ENCODE data around the gene ARMH2. TPM values are rescaled to one million over a fixed set of nuclear protein-coding genes. Genes with fewer than 3 reads are reported as not detected.

ARMH2 gene
- total and polyA plus RNA-seq, 3 experiments from 2014 or later = 0.55 to 0.78 TPM; not detected in 1

DNA sequence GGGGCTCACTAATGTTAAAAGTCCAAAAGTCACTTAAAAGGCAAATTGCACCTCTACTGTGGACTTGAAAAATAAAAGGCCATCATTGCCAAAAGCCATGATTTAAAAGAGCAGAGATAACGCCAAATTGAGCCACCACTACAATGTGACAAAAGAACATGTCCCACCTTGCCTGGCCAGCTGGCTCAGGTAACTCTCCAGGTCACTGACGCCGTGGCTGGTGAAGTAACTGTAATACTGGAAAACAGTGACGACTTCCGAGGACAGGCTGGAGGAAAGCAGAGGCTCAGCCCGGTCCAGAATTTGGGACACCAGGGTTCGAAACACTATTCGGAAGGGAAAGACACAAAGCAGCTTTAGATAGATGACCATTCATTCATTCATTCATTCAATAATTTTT, 29.3 kb upstream of the ARMH2 start:
- Mint-ChIP-seq H3K27ac (peak overlapping the region in 5 of 8 donors; percentile 21 to 79 (median 68)), H3K9me3 (no peaks in the 10 kb centered on the region), H3K4me1 (peaks cover 24 to 42% (median 35%) of the 10 kb centered on the region in 3 donors), H3K36me3 (peaks cover 15 to 97% (median 30%) of the 10 kb centered on the region in 3 donors), H3K27me3 (peaks cover 0 to 2% of the 10 kb centered on the region in 2 donors), H3K4me3 (no peak overlapping the region)
- Histone ChIP-seq H3K27ac (ENCODE audit: low read depth, low read length) (no peak overlapping the region), H3K4me1 (ENCODE audit: insufficient read depth, low read length) (peaks cover 10% of the 10 kb centered on the region), H3K36me3 (ENCODE audit: insufficient read depth, low read length) (peaks cover 86% of the 10 kb centered on the region), H3K4me3 (ENCODE audit: low read length) (no peak overlapping the region), H3K27me3 (ENCODE audit: insufficient read depth, low read length, poor library complexity, severe bottlenecking) (no peaks in the 10 kb centered on the region), H3K9me3 (ENCODE audit: low read length) (no peaks in the 10 kb centered on the region)
- POLR2A ChIA-PET = interaction anchor here (0.6 kb wide), 1 partner anchor 204 kb away, joined by 3 read pairs; no protein-coding TSS in a partner anchor
- DNase-seq = no peak
- CTCF ChIA-PET = interaction anchor here (1.2 kb wide), 2 partner anchors 28 to 190 kb away, joined by 3 to 4 read pairs; no protein-coding TSS in a partner anchor

DNA sequence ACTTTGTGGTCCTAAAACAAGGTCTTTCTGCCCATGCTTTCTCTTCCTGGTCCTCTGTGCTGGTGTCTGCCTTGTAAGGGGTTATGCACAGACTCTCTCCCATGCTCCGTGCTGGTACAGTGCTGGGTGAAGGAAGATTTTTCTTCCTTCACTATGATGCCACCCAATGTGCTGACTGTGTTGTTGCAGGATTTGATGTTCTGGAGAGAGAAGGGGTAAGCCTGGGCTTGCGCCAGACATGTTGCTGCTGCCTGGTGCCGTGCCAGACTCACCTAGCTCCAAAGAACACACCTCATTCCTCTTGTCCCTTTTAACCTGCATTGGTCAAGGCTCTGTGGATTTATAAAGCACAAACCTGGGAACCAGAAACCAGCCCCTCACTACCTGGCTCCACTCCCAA, 28.4 kb upstream of the ARMH2 start:
- Mint-ChIP-seq H3K4me3 (no peak overlapping the region), H3K27ac (peak overlapping the region in 4 of 8 donors; percentile 0 to 72 (median 16)), H3K27me3 (no peaks in the 10 kb centered on the region), H3K9me3 (no peaks in the 10 kb centered on the region), H3K36me3 (peaks cover 15 to 94% (median 23%) of the 10 kb centered on the region in 3 donors), H3K4me1 (peaks cover 24 to 42% (median 33%) of the 10 kb centered on the region in 3 donors)
- peaks cover 10% of the 10 kb centered on the region for H3K4me1 ChIP-seq (ENCODE audit: insufficient read depth, low read length)
- peaks cover 82% of the 10 kb centered on the region for H3K36me3 ChIP-seq (ENCODE audit: insufficient read depth, low read length)
- no peak for DNase-seq
- no peaks in the 10 kb centered on the region for H3K27me3 ChIP-seq (ENCODE audit: insufficient read depth, low read length, poor library complexity, severe bottlenecking)
- H3K27ac ChIP-seq (ENCODE audit: low read depth, low read length) = no peak overlapping the region
- POLR2A ChIA-PET = no interaction called here
- CTCF ChIA-PET = interaction anchor here (1.2 kb wide), 1 partner anchor 191 kb away, joined by 4 read pairs; no protein-coding TSS in a partner anchor
- no peaks in the 10 kb centered on the region for H3K9me3 ChIP-seq (ENCODE audit: low read length)
- H3K4me3 ChIP-seq (ENCODE audit: low read length) = no peak overlapping the region

DNA sequence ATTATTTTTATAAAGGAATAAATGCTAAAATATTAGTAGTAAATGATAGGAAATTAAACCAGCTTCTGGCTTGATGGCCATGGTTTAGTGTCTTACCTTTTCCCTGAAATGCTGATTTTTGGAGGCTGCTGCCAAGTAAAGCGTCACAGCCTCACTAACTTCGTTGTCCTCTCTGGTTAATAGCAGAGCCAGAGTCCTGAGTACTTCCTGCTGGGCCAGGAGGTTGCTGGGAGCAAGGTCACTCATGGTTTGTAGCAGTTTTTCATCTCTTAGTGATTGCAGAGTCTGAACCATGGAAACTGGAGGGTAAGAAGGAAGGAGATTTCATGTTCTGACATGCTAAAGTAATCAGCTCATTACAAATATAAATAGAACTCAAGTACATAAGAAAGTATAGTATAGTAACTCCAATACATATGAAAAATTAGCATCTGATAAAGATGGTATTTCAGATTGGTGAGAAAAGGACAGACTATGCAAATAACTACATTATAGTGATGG, 26.5 kb upstream of the ARMH2 start:
- CTCF ChIA-PET = interaction anchor here (1.3 kb wide), 1 partner anchor 193 kb away, joined by 3 read pairs; no protein-coding TSS in a partner anchor
- Mint-ChIP-seq H3K27me3 (no peaks in the 10 kb centered on the region), H3K4me1 (peaks cover 22 to 44% (median 42%) of the 10 kb centered on the region in 3 donors), H3K9me3 (no peaks in the 10 kb centered on the region), H3K27ac (peak overlapping the region in 6 of 8 donors; percentile 7 to 69 (median 53)), H3K36me3 (peaks cover 9 to 91% (median 23%) of the 10 kb centered on the region in 3 donors), H3K4me3 (no peak overlapping the region)
- no peaks in the 10 kb centered on the region for H3K27me3 ChIP-seq (ENCODE audit: insufficient read depth, low read length, poor library complexity, severe bottlenecking)
- H3K9me3 ChIP-seq (ENCODE audit: low read length) = no peaks in the 10 kb centered on the region
- DNase-seq = no peak
- peaks cover 77% of the 10 kb centered on the region for H3K36me3 ChIP-seq (ENCODE audit: insufficient read depth, low read length)
- H3K27ac ChIP-seq (ENCODE audit: low read depth, low read length) = no peak overlapping the region
- no peak overlapping the region for H3K4me3 ChIP-seq (ENCODE audit: low read length)
- POLR2A ChIA-PET = no interaction called here
- H3K4me1 ChIP-seq (ENCODE audit: insufficient read depth, low read length) = peaks cover 10% of the 10 kb centered on the region

DNA sequence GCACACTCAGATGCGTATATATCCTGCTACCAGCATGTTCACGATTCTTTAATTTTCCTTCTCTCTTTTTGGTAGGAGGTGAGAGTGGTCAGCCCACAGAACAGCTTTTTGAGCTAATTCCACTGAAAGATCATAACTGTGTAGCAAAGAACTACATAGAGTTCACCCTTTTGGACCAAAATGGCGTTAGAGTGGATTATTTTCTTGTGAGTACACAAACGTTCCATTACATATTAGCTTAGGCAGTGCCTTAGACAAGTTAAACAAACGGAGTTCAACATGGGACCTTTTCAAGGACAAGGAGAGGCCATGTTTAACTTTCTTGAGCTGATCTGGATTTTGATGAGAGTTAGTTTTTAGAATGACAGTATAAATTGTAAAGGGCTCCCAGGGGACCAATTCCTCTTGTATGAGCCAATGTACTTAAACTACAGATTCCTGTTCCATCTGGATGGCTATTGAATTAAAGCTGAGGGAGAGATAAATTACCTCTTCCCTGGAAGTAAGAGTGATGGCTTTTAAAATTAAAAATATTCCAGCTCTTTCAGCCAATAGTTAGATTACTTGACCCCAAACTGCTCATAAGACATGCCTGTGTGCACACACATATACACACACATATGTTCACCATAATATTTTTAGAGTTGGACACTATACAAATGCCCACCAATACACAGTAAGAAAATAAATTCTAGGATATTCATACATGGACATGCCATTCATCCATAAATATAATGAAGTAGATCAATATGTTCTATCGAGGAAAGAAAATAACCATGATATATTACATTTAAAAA, 25.6 kb upstream of the ARMH2 start:
- CTCF ChIA-PET = interaction anchor here (1.0 to 1.6 kb wide), 4 partner anchors 19 to 246 kb away, joined by 3 to 5 read pairs (median 4); no protein-coding TSS in a partner anchor
- Mint-ChIP-seq H3K36me3 (peaks cover 9 to 86% (median 20%) of the 10 kb centered on the region in 3 donors), H3K27me3 (no peaks in the 10 kb centered on the region), H3K4me3 (no peak overlapping the region), H3K9me3 (no peaks in the 10 kb centered on the region), H3K4me1 (peaks cover 22 to 42% (median 41%) of the 10 kb centered on the region in 3 donors), H3K27ac (peak overlapping the region; percentile 10 to 84 (median 54))
- no peaks in the 10 kb centered on the region for H3K9me3 ChIP-seq (ENCODE audit: low read length)
- no peaks in the 10 kb centered on the region for H3K27me3 ChIP-seq (ENCODE audit: insufficient read depth, low read length, poor library complexity, severe bottlenecking)
- POLR2A ChIA-PET = interaction anchor here (0.6 kb wide), 1 partner anchor 14 kb away, joined by 3 read pairs; no protein-coding TSS in a partner anchor
- no peak for DNase-seq
- peaks cover 72% of the 10 kb centered on the region for H3K36me3 ChIP-seq (ENCODE audit: insufficient read depth, low read length)
- no peak overlapping the region for H3K4me3 ChIP-seq (ENCODE audit: low read length)
- peaks cover 10% of the 10 kb centered on the region for H3K4me1 ChIP-seq (ENCODE audit: insufficient read depth, low read length)
- no peak overlapping the region for H3K27ac ChIP-seq (ENCODE audit: low read depth, low read length)

DNA sequence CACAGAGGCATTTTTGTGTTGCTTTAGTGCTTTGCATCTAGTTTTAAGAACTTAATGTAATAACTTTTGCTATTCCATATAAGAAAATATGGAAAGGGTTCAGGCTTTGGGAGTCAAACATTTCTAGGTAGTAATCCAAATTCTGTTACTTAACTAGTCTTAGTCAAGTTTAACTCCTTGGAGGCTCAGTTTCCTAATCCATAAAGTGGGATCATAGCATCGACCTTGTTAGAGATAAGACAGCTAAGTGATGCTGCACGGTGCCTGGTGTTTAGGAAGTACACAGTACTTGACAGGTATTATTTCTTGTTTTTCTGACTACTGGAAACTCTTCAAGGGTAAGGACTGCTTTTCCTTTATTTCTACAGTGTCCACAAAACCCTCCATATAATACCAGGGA, 24.5 kb upstream of the ARMH2 start:
- Mint-ChIP-seq H3K27me3 (no peaks in the 10 kb centered on the region), H3K9me3 (no peaks in the 10 kb centered on the region), H3K27ac (peak overlapping the region in 2 of 8 donors; percentile 33 to 67), H3K4me3 (no peak overlapping the region), H3K4me1 (peaks cover 23 to 46% (median 42%) of the 10 kb centered on the region in 3 donors), H3K36me3 (peaks cover 9 to 87% (median 24%) of the 10 kb centered on the region in 3 donors)
- ChIA-PET CTCF (interaction anchor here (1.0 to 1.6 kb wide), 4 partner anchors 15 to 195 kb away, joined by 3 to 5 read pairs (median 3); no protein-coding TSS in a partner anchor), POLR2A (no interaction called here)
- Histone ChIP-seq H3K9me3 (ENCODE audit: low read length) (no peaks in the 10 kb centered on the region), H3K4me1 (ENCODE audit: insufficient read depth, low read length) (peaks cover 10% of the 10 kb centered on the region), H3K27ac (ENCODE audit: low read depth, low read length) (no peak overlapping the region), H3K36me3 (ENCODE audit: insufficient read depth, low read length) (peaks cover 78% of the 10 kb centered on the region), H3K4me3 (ENCODE audit: low read length) (no peak overlapping the region), H3K27me3 (ENCODE audit: insufficient read depth, low read length, poor library complexity, severe bottlenecking) (no peaks in the 10 kb centered on the region)
- no peak for DNase-seq

DNA sequence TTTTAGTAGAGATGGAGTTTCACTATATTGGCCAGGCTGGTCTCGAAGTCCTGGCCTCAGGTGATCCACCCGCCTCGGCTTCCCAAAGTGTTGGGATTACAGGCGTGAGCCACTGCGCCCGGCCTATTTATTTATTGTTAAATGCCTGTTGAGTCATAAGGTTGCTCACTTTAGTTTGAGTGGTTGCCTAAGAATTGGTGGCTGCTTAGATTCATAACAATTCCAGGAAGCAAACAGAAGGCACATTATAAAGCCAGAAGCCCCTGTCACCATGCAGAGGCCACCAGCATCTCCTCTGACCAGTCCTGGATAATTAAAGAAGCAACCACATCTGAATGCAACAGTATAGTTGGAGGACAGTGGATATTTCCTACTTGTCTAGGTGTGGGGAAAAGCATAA, 24.0 kb upstream of the ARMH2 start:
- no peak for DNase-seq
- Histone ChIP-seq H3K4me1 (ENCODE audit: insufficient read depth, low read length) (peaks cover 6% of the 10 kb centered on the region), H3K9me3 (ENCODE audit: low read length) (no peaks in the 10 kb centered on the region), H3K27ac (ENCODE audit: low read depth, low read length) (no peak overlapping the region), H3K27me3 (ENCODE audit: insufficient read depth, low read length, poor library complexity, severe bottlenecking) (no peaks in the 10 kb centered on the region), H3K36me3 (ENCODE audit: insufficient read depth, low read length) (peaks cover 79% of the 10 kb centered on the region), H3K4me3 (ENCODE audit: low read length) (no peak overlapping the region)
- H3K4me3 Mint-ChIP-seq = no peak overlapping the region
- H3K27me3 Mint-ChIP-seq = no peaks in the 10 kb centered on the region
- peaks cover 19 to 41% (median 38%) of the 10 kb centered on the region in 3 donors for H3K4me1 Mint-ChIP-seq
- POLR2A ChIA-PET = no interaction called here
- H3K9me3 Mint-ChIP-seq = no peaks in the 10 kb centered on the region
- CTCF ChIA-PET = interaction anchor here (1.0 to 1.7 kb wide), 4 partner anchors 15 to 195 kb away, joined by 3 to 6 read pairs (median 4); no protein-coding TSS in a partner anchor
- H3K36me3 Mint-ChIP-seq = peaks cover 9 to 86% (median 25%) of the 10 kb centered on the region in 3 donors
- peak overlapping the region in 3 of 8 donors; percentile 23 to 56 (median 33) for H3K27ac Mint-ChIP-seq

DNA sequence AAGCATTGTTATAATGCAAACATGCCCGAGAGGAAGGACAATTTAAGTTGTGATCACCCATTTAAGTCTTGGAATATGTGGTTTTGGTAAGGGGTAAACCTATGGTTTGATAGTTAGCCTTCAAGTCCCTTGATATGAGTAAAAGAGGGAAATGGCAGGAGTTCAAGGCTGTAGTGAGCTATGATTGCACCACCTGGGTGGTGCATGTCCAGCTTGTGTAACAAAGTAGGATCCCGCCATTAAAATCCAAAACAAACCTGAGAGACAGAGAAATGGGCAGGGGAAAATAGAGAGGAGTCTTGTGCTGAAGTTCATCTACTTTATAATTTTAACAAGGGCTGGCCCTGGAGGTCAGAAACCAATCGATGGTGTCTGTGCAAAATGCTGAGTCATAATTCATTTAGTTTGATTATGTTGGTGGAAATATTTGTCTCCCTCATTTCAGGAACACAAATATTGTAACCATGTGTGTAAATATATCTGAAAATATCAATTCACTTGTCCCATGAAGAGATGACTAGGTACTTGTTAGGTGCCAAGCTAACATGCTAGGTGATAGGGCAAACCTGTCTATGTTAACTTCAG, 23.2 kb upstream of the ARMH2 start:
- peaks cover 9 to 80% (median 26%) of the 10 kb centered on the region in 3 donors for H3K36me3 Mint-ChIP-seq
- no peak for DNase-seq
- peaks cover 13 to 35% (median 31%) of the 10 kb centered on the region in 3 donors for H3K4me1 Mint-ChIP-seq
- POLR2A ChIA-PET = no interaction called here
- H3K9me3 Mint-ChIP-seq = no peaks in the 10 kb centered on the region
- H3K27me3 Mint-ChIP-seq = no peaks in the 10 kb centered on the region
- peak overlapping the region in 6 of 8 donors; percentile 13 to 79 (median 39) for H3K27ac Mint-ChIP-seq
- H3K27ac ChIP-seq (ENCODE audit: low read depth, low read length) = no peak overlapping the region
- H3K36me3 ChIP-seq (ENCODE audit: insufficient read depth, low read length) = peaks cover 74% of the 10 kb centered on the region
- H3K27me3 ChIP-seq (ENCODE audit: insufficient read depth, low read length, poor library complexity, severe bottlenecking) = no peaks in the 10 kb centered on the region
- CTCF ChIA-PET = interaction anchor here (1.3 to 1.7 kb wide), 4 partner anchors 12 to 196 kb away, joined by 3 to 6 read pairs (median 4); no protein-coding TSS in a partner anchor
- H3K4me3 ChIP-seq (ENCODE audit: low read length) = no peak overlapping the region
- no peaks in the 10 kb centered on the region for H3K9me3 ChIP-seq (ENCODE audit: low read length)
- no peak overlapping the region for H3K4me3 Mint-ChIP-seq
- no peaks in the 10 kb centered on the region for H3K4me1 ChIP-seq (ENCODE audit: insufficient read depth, low read length)
